ENCODE data around the gene FBXW11.

DNA sequence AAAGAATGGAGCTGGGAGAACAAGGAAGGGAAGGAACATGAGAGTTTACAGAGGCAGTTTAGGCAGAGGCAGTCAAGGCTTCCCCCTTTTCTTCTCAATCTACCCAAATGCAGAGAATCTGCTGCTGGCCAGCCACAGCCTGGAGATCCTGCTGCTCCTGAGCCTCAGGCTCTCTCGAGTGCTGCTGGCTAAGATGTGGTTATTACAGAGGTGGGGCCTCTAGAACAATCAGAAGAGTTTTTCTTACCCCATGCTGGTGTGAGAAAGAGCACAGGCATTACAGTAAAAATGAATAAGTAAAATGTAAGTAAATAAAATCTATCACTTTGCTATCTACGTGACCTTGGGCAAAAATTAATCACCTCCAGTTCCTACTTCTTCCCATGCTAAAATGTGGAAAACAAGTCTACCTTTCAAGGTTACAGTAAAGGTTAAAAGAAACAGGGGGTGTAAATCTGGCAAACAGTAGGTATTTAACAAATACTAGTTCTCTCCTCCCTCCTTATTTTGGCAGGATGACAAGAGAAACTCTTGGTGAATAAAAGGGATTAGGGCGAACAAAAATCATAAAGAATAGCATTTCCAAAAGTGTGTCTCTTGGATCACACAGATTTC is 31.1 kb downstream of the FBXW11 start:
- TF ChIP-seq CTCF (IDR thresholded peaks at IDR 0.05) (no peak), POLR2A (IDR thresholded peaks at IDR 0.05) (no peak)

Measured in adrenal gland (tissue), 5 donors.